Suppressor macrophage treated with lipopolysaccharide for 4 hours (primary cell): ENCODE measurements around the gene GRIN2A.

Experiments used
- DNase-seq: peaks from one replicate; pipeline ENCODE4 v3.0.0-alpha.2; 2020

Gene GRIN2A

GRCh38 chr16:10128397-10129258 lies 53.6 kb downstream of the GRIN2A start:
- DNase-seq: no peak

- DNase-seq: no peak
Observed at GRCh38 chr16:10126686-10127085, 55.5 kb downstream of the GRIN2A start.

- DNase-seq: no peak
Observed at GRCh38 chr16:10123141-10123540, 59.1 kb downstream of the GRIN2A start.

GRCh38 chr16:10122546-10122945 lies 59.7 kb downstream of the GRIN2A start:
- no peak for DNase-seq

- DNase-seq: no peak
Observed at GRCh38 chr16:10121897-10122425, 60.3 kb downstream of the GRIN2A start.

GRCh38 chr16:10121491-10121890 lies 60.7 kb downstream of the GRIN2A start:
- no peak for DNase-seq

- DNase-seq: no peak
Observed at GRCh38 chr16:10120953-10121352, 61.3 kb downstream of the GRIN2A start.

GRCh38 chr16:10114409-10114808 lies 67.8 kb downstream of the GRIN2A start:
- no peak for DNase-seq

- DNase-seq: no peak
Observed at GRCh38 chr16:10113248-10113647, 69.0 kb downstream of the GRIN2A start.

- no peak for DNase-seq
Observed at GRCh38 chr16:10112021-10112420, 70.2 kb downstream of the GRIN2A start.

GRCh38 chr16:10111156-10111761 lies 71.0 kb downstream of the GRIN2A start:
- DNase-seq: no peak

- no peak for DNase-seq
Observed at GRCh38 chr16:10110552-10110951, 71.7 kb downstream of the GRIN2A start.

- DNase-seq: no peak
Observed at GRCh38 chr16:10107081-10107480, 75.1 kb downstream of the GRIN2A start.

GRCh38 chr16:10103700-10104099 lies 78.5 kb downstream of the GRIN2A start:
- no peak for DNase-seq

- no peak for DNase-seq
Observed at GRCh38 chr16:10103118-10103517, 79.1 kb downstream of the GRIN2A start.

GRCh38 chr16:10100829-10101228 lies 81.4 kb downstream of the GRIN2A start:
- no peak for DNase-seq

GRCh38 chr16:10098991-10099390 lies 83.2 kb downstream of the GRIN2A start:
- DNase-seq: no peak

GRCh38 chr16:10097271-10097670 lies 85.0 kb downstream of the GRIN2A start:
- no peak for DNase-seq

GRCh38 chr16:10093576-10093975 lies 88.7 kb downstream of the GRIN2A start:
- no peak for DNase-seq

GRCh38 chr16:10090816-10091215 lies 91.4 kb downstream of the GRIN2A start:
- DNase-seq: no peak

GRCh38 chr16:10088380-10088793 lies 93.8 kb downstream of the GRIN2A start:
- no peak for DNase-seq

- DNase-seq: no peak
Observed at GRCh38 chr16:10087151-10087550, 95.1 kb downstream of the GRIN2A start.

GRCh38 chr16:10086620-10087019 lies 95.6 kb downstream of the GRIN2A start:
- DNase-seq: no peak

GRCh38 chr16:10085078-10085798 lies 97.0 kb downstream of the GRIN2A start:
- no peak for DNase-seq
